PC-3 (cell line): ENCODE results near the gene CAPSL. TPM values are rescaled to one million over a fixed set of nuclear protein-coding genes. Genes with fewer than 3 reads are reported as not detected.
A peak's percentile ranks its signal among the peaks of the same experiment; 100 is the strongest.

ENCODE experiments used
- ATAC-seq: fragments of 200-7000 bp; cut with Tn5 transposase; 2 replicates; pipeline ENCODE4 v1.9.1; 2020; ENCODE audit warnings: mild to moderate bottlenecking, moderate library complexity
- BruUV-seq: library from RNA; stranded (reverse); fragments of 400-500 nt; replicated peaks from 2 replicates; lab custom pipeline; 2021; lab: Mats Ljungman, UMichigan
- CTCF ChIA-PET: fragments of 300-600 bp; sonication (Branson Sonifier 250); formaldehyde crosslinking; loops from one replicate; lab custom pipeline; 2022; ENCODE audit warnings: antibody characterized with exemption; lab: Charles Lee
- POLR2A ChIA-PET: fragments of 300-600 bp; sonication (Branson Sonifier 250); formaldehyde crosslinking; loops from one replicate; lab custom pipeline; 2022; ENCODE audit warnings: antibody characterized with exemption; ENCODE audit not compliant: unreplicated experiment; lab: Charles Lee
- DNase-seq: peaks from one replicate; pipeline ENCODE4 v3.0.0-alpha.2; 2015
- H2AFZ ChIP-seq: fragments of 300-600 bp; sonication (generic); 2 replicates; pipeline ENCODE4 v1.6.0; 2016; ENCODE audit warnings: antibody characterized with exemption, low read length
- H3F3A ChIP-seq: fragments of 300-600 bp; sonication (generic); one replicate; pipeline ENCODE4 v1.6.0; 2017; ENCODE audit warnings: antibody characterized with exemption, low read length, control low read depth, mild to moderate bottlenecking; ENCODE audit not compliant: unreplicated experiment
- H3K27ac ChIP-seq: fragments of 300-600 bp; sonication (generic); 2 replicates; pipeline ENCODE4 v1.5.1; 2016; ENCODE audit warnings: mild to moderate bottlenecking, low read length
- H3K27me3 ChIP-seq: fragments of 300-600 bp; sonication (generic); 2 replicates; pipeline ENCODE4 v1.6.1; 2016; ENCODE audit warnings: low read length, mixed read lengths
- H3K36me3 ChIP-seq: fragments of 300-600 bp; sonication (generic); 2 replicates; pipeline ENCODE4 v1.6.1; 2016; ENCODE audit warnings: low read depth, mixed run types, low read length, mixed read lengths
- H3K4me1 ChIP-seq: fragments of 300-600 bp; sonication (generic); 2 replicates; pipeline ENCODE4 v1.5.1; 2016; ENCODE audit warnings: low read length; ENCODE audit not compliant: insufficient read depth
- H3K4me2 ChIP-seq: fragments of 300-600 bp; sonication (generic); 2 replicates; pipeline ENCODE4 v1.6.0; 2016; ENCODE audit warnings: low read length
- H3K4me3 ChIP-seq: fragments of 300-600 bp; sonication (generic); 2 replicates; pipeline ENCODE4 v1.5.1; 2016; ENCODE audit warnings: mild to moderate bottlenecking, low read length, mixed read lengths
- H3K79me2 ChIP-seq: fragments of 300-600 bp; sonication (generic); 2 replicates; pipeline ENCODE4 v1.6.1; 2017; ENCODE audit warnings: low read length, mixed read lengths
- H3K9ac ChIP-seq: fragments of 300-600 bp; sonication (generic); 2 replicates; pipeline ENCODE4 v1.6.0; 2016; ENCODE audit warnings: mild to moderate bottlenecking, low read length
- H3K9me2 ChIP-seq: fragments of 300-600 bp; sonication (generic); replicated peaks from 2 replicates; pipeline ENCODE4 v1.6.1; 2016; ENCODE audit warnings: mixed run types, low read length, mixed read lengths
- H3K9me3 ChIP-seq: fragments of 300-600 bp; sonication (generic); 2 replicates; pipeline ENCODE4 v1.6.1; 2016; ENCODE audit warnings: low read length, mixed read lengths
- H4K20me1 ChIP-seq: fragments of 300-600 bp; sonication (generic); 2 replicates; pipeline ENCODE4 v1.6.1; 2016; ENCODE audit warnings: low read length, mixed read lengths
- EZH2 ChIP-seq: fragments of 300-600 bp; sonication (generic); IDR thresholded peaks from one replicate; pipeline ENCODE4 v1.6.1; 2017; ENCODE audit warnings: antibody characterized with exemption, mild to moderate bottlenecking, low read length; ENCODE audit not compliant: unreplicated experiment
- EZH2phosphoT487 ChIP-seq: fragments of 300-600 bp; sonication (generic); IDR thresholded peaks from 2 replicates; pipeline ENCODE4 v1.6.1; 2018; ENCODE audit warnings: mild to moderate bottlenecking, antibody characterized with exemption, low read length, borderline replicate concordance
- intact Hi-C: fragments of 100-400 bp; cut with micrococcal nuclease; formaldehyde crosslinking; loops from 2 replicates; pipeline ENCODE4 v1.9.0; 2023
- total RNA-seq: library from RNA; depleted of rRNA; stranded (reverse); fragments of >200 nt; gene quantifications from 2 replicates; pipeline ENCODE4 v1.2.3, GENCODE V29; 2014
- TF ChIP-seq, protein P1 (sequence below): fragments of 300-600 bp; sonication (generic); conservative IDR thresholded peaks from 2 replicates; pipeline ENCODE4 v1.5.1; 2017; ENCODE audit warnings: antibody characterized with exemption, low read depth, mild to moderate bottlenecking, low read length

CAPSL gene
- total RNA-seq, 1 experiment from 2014 or later, result 0.11 TPM

DNA sequence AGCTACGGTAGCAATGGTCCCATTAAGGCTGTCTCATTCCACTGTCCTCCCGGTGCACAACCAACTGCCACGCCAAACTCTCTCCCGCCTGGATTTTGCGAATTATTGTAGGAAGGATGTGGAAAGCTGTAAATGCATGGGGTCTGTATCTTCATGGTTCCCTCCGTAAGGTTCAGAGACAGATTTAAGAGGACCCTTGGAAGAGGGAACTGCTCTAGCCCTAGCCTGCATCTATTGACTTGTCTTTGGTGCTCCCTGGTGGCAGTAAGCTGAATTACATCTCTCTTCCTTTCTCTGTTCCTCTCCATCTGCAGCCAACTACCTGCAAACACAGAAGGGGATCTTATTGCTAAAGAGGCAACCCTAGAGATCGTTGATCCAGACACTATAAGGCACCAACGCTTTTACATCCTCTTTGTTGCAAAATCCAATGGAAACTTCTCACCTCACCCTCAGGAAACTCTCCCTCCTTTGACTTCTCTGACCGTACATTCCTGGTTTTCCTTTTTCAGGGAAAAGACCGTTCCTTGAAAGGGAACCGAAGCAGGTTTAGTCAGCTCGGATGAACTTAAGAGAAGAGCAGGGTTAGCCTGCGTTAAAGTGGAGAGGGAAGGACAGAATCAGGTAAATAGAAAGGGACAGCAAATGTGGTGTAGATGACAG is 11.9 kb downstream of the CAPSL start:
- Histone ChIP-seq H3K9me2 (no peaks in the 10 kb centered on the region), H2AFZ (peak overlapping the region; percentile 78), H3K36me3 (no peaks in the 10 kb centered on the region), H3K4me2 (peak overlapping the region; percentile 82), H3F3A (peaks cover 3% of the 10 kb centered on the region), H3K4me1 (peaks cover 30% of the 10 kb centered on the region), H3K27me3 (peaks cover 9% of the 10 kb centered on the region), H3K27ac (no peak overlapping the region), H3K79me2 (no peaks in the 10 kb centered on the region), H3K9ac (no peak overlapping the region), H4K20me1 (no peaks in the 10 kb centered on the region), H3K9me3 (no peaks in the 10 kb centered on the region), H3K4me3 (peak overlapping the region; percentile 57)
- ChIA-PET CTCF (interaction anchor here (0.6 to 3.9 kb wide), 6 partner anchors 153 to 310 kb away, joined by 3 to 51 read pairs (median 3); no protein-coding TSS in a partner anchor), POLR2A (no interaction called here)
- DNase-seq, result peak; percentile 84
- intact Hi-C loops, result loop anchor here (1.0 to 10.0 kb wide), 6 partner anchors 212 to 702 kb away; partner anchors contain the start of gene SPEF2
- no peak for TF ChIP-seq EZH2
- TF ChIP-seq, protein P1, sequence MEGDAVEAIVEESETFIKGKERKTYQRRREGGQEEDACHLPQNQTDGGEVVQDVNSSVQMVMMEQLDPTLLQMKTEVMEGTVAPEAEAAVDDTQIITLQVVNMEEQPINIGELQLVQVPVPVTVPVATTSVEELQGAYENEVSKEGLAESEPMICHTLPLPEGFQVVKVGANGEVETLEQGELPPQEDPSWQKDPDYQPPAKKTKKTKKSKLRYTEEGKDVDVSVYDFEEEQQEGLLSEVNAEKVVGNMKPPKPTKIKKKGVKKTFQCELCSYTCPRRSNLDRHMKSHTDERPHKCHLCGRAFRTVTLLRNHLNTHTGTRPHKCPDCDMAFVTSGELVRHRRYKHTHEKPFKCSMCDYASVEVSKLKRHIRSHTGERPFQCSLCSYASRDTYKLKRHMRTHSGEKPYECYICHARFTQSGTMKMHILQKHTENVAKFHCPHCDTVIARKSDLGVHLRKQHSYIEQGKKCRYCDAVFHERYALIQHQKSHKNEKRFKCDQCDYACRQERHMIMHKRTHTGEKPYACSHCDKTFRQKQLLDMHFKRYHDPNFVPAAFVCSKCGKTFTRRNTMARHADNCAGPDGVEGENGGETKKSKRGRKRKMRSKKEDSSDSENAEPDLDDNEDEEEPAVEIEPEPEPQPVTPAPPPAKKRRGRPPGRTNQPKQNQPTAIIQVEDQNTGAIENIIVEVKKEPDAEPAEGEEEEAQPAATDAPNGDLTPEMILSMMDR, result peak; percentile 97
- BruUV-seq, result no TSS peak
- peak; percentile 61 for ATAC-seq

DNA sequence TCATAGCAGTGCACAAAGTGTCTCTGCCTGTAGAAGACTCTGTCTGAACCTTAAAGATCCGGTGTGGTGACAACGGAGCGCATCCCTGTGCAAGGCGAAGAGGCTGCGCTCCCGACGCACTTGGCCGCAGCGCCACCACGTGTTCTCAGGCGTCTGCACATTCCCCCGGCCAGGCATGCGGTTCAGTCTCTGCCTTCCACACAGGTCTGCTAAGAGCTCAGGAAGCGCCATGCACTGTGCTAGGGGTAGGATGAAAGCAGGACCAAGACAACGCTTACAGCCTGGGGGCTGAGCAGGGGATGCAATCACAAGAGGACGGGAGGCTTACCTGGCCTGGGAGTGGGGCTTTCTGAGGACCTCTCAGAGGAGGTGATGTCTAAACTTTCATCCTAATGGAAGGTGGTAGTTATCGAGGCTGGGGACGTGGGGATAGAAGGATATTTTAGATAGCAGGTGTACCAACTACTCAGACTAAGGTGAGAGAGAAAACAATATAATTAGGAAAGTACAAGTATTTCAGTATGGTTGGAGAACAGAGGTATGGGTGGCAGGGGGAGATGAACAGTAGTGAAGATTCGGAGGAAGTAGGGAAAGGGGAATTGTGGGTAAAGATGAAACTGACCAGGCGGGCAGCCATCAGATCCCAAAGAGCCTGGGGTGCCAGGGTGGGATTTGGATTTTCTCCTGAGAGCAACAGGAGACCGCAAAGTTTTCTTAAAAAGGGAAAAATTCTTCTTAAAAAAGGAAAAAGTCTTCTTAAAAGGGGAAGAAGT is 13.3 kb downstream of the CAPSL start:
- DNase-seq (peak; percentile 85), ATAC-seq (peak; percentile 82)
- H3K27me3 ChIP-seq, result peaks cover 9% of the 10 kb centered on the region
- H3K27ac ChIP-seq, result peak overlapping the region; percentile 33
- peaks cover 30% of the 10 kb centered on the region for H3K4me1 ChIP-seq
- no peaks in the 10 kb centered on the region for H3K9me2 ChIP-seq
- H4K20me1 ChIP-seq, result no peaks in the 10 kb centered on the region
- peaks cover 3% of the 10 kb centered on the region for H3F3A ChIP-seq
- H3K9ac ChIP-seq, result no peak overlapping the region
- H3K4me3 ChIP-seq, result peak overlapping the region; percentile 40
- H2AFZ ChIP-seq, result peak overlapping the region; percentile 59
- POLR2A ChIA-PET, result interaction anchor here (1.0 kb wide), 1 partner anchor 66 kb away, joined by 3 read pairs; no protein-coding TSS in a partner anchor
- peak overlapping the region; percentile 70 for H3K4me2 ChIP-seq
- no TSS peak for BruUV-seq
- H3K79me2 ChIP-seq, result no peaks in the 10 kb centered on the region
- no peaks in the 10 kb centered on the region; the same call in 1 of the 2 replicates for H3K36me3 ChIP-seq
- TF ChIP-seq, protein P1, result peak; percentile 97
- TF ChIP-seq EZH2phosphoT487, result no peak
- CTCF ChIA-PET, result interaction anchor here (0.5 to 3.9 kb wide), 7 partner anchors 63 to 1179 kb away, joined by 3 to 51 read pairs (median 3); no protein-coding TSS in a partner anchor
- intact Hi-C loops, result loop anchor here (1.0 to 10.0 kb wide), 4 partner anchors 68 to 700 kb away; no protein-coding TSS in a partner anchor
- no peaks in the 10 kb centered on the region for H3K9me3 ChIP-seq
